Activated T-helper 1 cell treated with Interleukin-2 at 50 U/mL for 16 hours (primary cell): Measurements from ENCODE around the gene SPX.

Experiments used
- DNase-seq: peaks from one replicate; pipeline ENCODE4 v3.0.0-alpha.2; 2020; ENCODE audit warnings: low read depth

Gene SPX

DNA sequence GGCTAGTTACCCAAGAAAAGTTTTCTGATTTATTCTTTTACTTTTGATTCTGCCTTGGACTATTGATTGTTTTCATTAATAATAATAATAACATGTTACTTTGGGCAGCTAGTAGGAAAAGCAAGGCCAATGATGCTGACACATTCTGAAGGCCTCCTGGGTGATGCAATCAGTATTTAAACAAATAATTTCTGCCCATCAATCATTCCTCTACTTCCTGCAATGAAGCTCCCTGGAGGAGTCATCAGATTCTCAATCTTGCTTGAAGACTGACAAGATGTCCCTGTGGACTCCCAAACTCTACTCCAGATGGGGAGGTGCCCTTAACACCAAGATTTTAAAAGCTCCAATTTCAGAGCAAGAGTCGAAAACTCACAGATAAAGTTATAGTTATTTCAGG lies at the start of gene SPX:
TSS of gene SPX (plus strand) at position 244 of the 400 bp plus-strand sequence. CDS start 177 bp downstream, outside the sequence.
- DNase-seq: no peak

DNA sequence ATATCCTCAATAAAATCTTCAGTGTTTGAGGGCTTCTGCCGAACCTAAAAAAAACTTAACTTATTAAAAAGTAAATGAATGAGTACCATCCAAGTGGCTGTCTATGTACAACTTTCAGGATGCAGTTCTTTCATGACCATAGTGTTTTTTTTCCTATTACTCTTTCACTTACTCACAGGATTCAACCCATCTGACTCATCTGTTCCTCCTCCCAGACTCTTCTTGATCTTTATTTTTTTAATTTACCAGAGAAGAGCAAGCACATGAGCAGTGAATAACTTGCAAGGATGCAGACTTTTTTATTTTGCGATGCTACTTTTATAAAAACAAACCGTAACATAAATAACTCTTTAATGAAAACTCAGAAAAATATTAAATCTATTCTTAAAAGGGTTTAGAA lies 49.1 kb upstream of the SPX start:
- no peak for DNase-seq

GRCh38 chr12:21478756-21479455 lies 47.2 kb upstream of the SPX start:
- no peak for DNase-seq

- DNase-seq: no peak
Observed at GRCh38 chr12:21483531-21483930, 42.6 kb upstream of the SPX start.

DNA sequence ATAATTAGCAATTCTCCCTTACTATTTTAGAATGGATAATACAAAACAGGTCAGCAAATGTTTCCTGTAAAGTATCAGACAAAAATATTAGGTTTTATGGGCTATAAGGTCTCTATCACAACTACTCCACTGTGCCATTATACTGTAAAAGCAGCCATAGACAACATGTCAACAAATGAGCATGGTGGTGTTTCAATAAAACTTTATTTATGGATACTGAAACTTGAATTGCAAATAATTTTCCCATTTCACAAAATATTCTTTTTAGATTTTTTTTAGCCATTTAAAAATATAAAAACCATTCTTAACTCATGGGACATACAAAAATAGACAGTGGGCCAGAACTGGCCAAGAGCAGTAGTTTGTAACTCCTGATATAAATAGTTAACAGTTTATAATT lies 40.1 kb upstream of the SPX start:
- no peak for DNase-seq

GRCh38 chr12:21499765-21500164 lies 26.3 kb upstream of the SPX start:
- no peak for DNase-seq

DNA sequence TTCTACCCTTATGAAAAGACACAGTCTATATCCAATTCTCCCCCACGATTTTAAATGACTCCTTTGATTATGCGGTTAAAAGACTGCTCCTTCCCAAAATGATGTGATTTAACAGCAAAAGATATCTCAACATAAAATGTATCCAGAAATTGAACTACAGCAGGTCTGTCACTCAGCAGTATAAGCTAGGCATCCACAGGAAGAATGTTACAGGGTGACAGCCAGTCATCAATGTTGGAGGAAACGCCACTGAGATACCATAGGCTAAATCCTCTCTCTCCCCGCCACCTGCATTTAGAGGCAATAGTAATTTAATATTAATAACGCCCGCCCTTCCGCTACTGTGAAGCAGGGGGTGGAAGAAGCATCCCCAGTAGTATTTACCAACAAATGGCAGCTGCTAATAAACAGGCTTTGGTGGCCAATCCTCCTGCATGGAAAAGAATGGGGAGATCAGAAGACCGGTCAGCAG lies 25.3 kb upstream of the SPX start:
- DNase-seq: no peak

DNA sequence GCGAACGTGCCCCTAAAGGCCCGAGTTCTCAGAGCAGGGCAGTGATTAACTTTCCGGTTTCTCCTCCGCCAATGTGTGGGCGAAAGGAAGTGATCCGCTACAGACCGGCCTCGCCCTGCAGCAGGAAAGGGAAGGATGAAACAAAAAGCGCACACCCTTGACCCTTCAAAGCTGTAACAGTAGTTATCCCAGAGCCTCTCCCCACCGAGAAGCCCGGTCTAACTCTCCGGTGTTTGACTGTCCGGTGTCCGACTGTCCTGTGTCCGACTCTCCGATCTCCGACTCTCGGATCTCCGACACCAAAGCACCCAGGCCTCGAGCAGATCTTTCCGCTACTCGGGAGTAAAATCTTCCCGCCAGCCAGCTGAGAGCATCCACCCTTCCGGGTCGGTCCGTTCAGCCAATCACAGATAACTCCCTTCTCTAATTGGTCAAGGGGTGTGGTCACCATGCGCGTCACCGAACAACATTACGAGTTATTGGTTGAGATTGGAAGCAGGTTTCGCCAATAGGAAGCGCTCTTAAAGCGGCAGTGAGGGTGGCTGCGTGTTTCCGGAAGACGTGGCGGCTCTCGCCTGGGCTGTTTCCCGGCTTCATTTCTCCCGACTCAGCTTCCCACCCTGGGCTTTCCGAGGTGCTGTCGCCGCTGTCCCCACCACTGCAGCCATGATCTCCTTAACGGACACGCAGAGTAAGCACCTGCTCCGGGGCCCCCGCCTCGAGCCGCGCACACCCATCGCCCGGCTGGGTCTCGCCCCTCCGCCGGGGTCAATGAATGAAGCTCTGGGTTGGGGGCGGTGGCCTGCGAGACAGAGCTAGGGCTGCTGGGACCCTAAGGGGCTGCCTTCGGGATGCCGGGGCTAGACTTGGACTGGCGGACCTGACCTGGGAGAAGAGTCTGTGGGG lies 24.6 kb upstream of the SPX start, which contains the start of the genes GOLT1B and RECQL:
TSS of gene GOLT1B (plus strand) at position 532 of the 906 bp plus-strand sequence. CDS start at position 667, 135 bp downstream.
TSS of gene RECQL (minus strand) at position 378 of the 906 bp plus-strand sequence. CDS start 2,065 bp downstream, outside the sequence.
- peak; percentile 80 for DNase-seq

DNA sequence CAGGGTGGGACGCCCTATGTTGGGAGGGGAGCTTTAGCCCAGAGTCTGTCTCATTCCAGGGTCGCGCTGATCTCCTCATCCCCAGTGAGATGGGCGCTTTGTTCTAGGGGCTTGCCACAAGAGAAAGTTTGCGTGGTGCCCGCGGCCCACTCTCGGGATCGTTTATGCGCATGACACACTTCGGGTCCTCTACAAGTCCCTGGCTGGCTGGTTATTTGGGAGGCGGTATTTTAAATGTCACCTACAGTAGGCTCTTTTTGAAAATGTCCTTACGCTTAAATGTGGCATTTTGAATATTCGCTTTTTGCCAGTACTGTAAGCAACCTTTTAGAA lies 24.0 kb upstream of the SPX start:
- DNase-seq: peak; percentile 5

- no peak for DNase-seq
Observed at GRCh38 chr12:21502872-21503271, 23.2 kb upstream of the SPX start.

GRCh38 chr12:21505888-21506287 lies 20.2 kb upstream of the SPX start:
- no peak for DNase-seq

DNA sequence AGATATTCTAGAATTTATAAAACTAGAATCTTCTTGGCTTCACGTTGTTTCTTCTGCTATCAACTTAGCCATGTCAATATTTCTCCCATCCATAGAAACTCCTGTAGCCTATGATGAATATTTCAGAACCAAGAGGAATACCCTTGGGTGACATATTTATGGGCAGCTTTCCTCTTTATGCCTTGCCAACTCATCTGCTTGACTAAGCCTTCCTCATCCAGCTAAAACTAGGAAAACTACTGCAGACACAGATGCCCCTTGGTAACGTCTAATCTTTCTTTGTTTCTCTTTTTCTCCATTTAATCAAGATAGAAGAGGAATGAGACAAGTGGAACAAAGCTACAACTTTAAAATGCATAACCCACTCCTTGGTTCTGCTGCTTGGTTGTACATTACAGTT lies 18.2 kb upstream of the SPX start:
- DNase-seq: no peak

- DNase-seq: no peak
Observed at GRCh38 chr12:21509768-21510167, 16.3 kb upstream of the SPX start.

DNA sequence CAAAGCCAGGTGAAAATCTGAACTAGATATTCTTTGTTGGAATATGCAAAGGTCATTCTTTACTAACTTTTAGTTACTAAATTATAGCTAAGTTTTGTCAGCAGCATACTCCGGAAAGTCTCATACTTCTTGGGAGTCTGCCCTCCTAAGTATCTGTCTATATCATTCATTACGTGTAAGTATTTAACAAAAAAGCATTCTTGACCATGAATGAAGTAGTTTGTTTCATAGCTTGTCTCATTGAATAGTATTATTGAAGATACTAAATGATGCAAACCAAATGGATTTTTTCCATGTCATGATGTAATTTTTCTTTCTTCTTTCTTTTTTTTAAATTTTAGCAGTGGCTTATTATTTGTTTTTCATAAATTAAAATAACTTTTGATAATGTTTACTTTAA lies 9.8 kb upstream of the SPX start:
- no peak for DNase-seq

- no peak for DNase-seq
Observed at GRCh38 chr12:21518451-21518850, 7.6 kb upstream of the SPX start.

DNA sequence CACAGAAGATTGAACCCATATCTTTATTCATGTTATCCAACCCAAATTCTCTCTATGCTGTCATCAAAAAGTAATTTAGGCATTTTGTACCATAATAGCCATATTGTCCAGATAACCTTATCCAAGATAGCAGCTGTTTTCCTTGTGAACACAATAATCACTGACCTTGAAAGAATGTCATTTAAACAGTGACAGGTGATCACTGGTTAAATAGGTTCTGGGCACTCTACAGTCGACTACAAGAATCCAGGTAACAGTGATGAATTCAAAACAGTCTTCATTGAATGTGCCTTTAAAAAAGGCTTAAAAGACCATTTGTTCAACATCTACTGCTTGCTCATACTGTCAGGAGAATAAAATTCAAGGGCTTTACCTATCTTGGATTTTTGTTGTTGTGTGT lies 4.6 kb upstream of the SPX start:
- no peak for DNase-seq

GRCh38 chr12:21523148-21523547 lies 2.9 kb upstream of the SPX start:
- DNase-seq: no peak

- DNase-seq: no peak
Observed at GRCh38 chr12:21526721-21527345, 737 bp downstream of the SPX start.

DNA sequence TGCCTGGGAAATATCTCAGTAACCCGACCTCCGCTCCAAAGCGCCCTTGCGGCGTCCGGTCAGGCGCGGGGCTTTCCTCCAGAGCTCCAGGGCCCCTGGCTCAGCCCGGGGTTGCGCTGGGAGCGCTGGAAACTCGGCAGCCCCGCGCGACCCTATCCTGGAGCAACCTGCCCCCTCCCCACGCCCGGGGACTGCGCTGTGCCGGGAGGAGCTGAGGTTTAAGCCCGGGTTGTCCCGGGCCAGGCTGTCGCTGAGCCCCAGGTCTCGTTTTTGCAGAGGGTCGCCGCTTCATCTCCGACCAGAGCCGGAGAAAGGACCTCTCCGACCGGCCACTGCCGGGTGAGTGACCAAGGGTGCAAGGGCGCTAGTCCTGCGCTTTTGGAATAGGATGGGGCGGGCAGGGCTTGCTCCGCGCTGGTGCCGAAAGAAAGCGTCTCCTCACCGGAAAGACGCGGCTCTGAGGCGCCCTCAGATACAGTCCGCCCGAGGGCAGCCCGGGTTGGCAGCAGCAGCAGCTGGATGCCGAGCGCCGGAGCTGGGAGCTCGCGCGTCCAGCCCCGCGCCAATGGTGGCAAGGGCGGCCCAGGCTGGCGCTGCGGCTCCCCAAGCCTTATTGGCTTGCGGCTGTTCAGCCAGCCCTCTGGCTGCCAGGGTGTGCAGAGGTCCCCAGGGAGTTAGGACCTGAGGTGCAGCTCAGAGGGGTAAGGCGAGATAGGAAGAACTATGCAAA lies 1.5 kb downstream of the SPX start:
- DNase-seq: peak; percentile 42

GRCh38 chr12:21528953-21529352 lies 2.9 kb downstream of the SPX start:
- no peak for DNase-seq

- no peak for DNase-seq
Observed at GRCh38 chr12:21529456-21529855, 3.4 kb downstream of the SPX start.

GRCh38 chr12:21538061-21538653 lies 12.1 kb downstream of the SPX start:
- no peak for DNase-seq
